Colonic mucosa (tissue), 4 donors: ENCODE measurements around the gene MBOAT1. TPM values are rescaled to one million over a fixed set of nuclear protein-coding genes. Genes with fewer than 3 reads are reported as not detected.

Source experiments
- DNase-seq: peaks from one replicate; pipeline ENCODE4 v3.0.0-alpha.2; 2020
- H3K27ac ChIP-seq: fragments of 200-600 bp; one replicate; pipeline ENCODE4 v1.8.0; 2021
- H3K27me3 ChIP-seq: fragments of 200-600 bp; one replicate; pipeline ENCODE4 v1.8.0; 2021
- H3K36me3 ChIP-seq: fragments of 200-600 bp; one replicate; pipeline ENCODE4 v1.8.0; 2021
- H3K4me1 ChIP-seq: fragments of 200-600 bp; one replicate; pipeline ENCODE4 v1.8.0; 2021; ENCODE audit warnings: mild to moderate bottlenecking
- H3K4me3 ChIP-seq: fragments of 200-600 bp; one replicate; pipeline ENCODE4 v1.8.0; 2021
- H3K9ac ChIP-seq, 2 donors: one replicate each; pipeline ENCODE4 v1.7.0; 2013; ENCODE audit warnings: control low read depth in 2 of 2, low read depth in 2 of 2, low read length in 2 of 2
- H3K9me3 ChIP-seq: fragments of 200-600 bp; one replicate; pipeline ENCODE4 v1.8.0; 2021
- intact Hi-C: fragments of 100-400 bp; cut with DNase I; formaldehyde crosslinking; loops from one replicate; pipeline ENCODE4 v1.14.1; 2022
- total RNA-seq, 2 donors: library from RNA; stranded (reverse); fragmentation: NEBNext Ultra II Directional in 1 of 2; extraction: Animal tissue kit (Norgen Biotek cat#: 25700) in 1 of 2; gene quantifications; one replicate each; pipeline ENCODE4 v1.2.1, GENCODE V29; 2021
- TF ChIP-seq, protein P1 (sequence below): fragments of 200-600 bp; IDR thresholded peaks from one replicate; pipeline ENCODE4 v1.8.0; 2022; ENCODE audit warnings: antibody characterized with exemption, mild to moderate bottlenecking
- donor health status: healthy.
- donor health status: DM: no; HTN: no; CAD: no.
- donor health status: DM: no; HTN: no; CAD: no.

The MBOAT1 gene
- total RNA-seq, 2 donors from 2014 or later, result 45.7 to 54.1 TPM

DNA sequence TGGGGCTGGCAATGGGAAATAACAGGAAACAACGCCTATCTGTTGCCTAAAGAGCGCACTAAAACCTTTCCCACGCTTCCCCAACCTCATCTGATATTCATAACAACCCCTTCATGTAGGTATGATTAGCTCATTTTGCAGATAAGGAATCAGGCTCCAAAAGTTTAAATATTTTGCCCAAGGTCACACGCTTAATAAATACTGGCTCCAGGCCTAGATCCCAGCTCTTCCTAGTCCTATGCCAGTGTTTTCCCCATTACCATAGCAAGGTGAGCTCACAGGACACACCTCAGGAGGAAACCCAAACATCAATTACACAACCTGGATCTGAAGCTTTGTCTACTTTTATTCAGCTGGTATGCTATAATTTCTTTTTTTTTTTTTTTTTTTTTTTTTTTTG is 19.6 kb downstream of the MBOAT1 start:
- no peak overlapping the region for H3K4me3 ChIP-seq
- TF ChIP-seq, protein P1, sequence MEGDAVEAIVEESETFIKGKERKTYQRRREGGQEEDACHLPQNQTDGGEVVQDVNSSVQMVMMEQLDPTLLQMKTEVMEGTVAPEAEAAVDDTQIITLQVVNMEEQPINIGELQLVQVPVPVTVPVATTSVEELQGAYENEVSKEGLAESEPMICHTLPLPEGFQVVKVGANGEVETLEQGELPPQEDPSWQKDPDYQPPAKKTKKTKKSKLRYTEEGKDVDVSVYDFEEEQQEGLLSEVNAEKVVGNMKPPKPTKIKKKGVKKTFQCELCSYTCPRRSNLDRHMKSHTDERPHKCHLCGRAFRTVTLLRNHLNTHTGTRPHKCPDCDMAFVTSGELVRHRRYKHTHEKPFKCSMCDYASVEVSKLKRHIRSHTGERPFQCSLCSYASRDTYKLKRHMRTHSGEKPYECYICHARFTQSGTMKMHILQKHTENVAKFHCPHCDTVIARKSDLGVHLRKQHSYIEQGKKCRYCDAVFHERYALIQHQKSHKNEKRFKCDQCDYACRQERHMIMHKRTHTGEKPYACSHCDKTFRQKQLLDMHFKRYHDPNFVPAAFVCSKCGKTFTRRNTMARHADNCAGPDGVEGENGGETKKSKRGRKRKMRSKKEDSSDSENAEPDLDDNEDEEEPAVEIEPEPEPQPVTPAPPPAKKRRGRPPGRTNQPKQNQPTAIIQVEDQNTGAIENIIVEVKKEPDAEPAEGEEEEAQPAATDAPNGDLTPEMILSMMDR, result no peak
- DNase-seq, result peak; percentile 49
- peak overlapping the region; percentile 68 for H3K27ac ChIP-seq
- intact Hi-C loops, result no loop called here
- no peaks in the 10 kb centered on the region for H3K9me3 ChIP-seq
- no peaks in the 10 kb centered on the region for H3K36me3 ChIP-seq
- H3K4me1 ChIP-seq, result no peaks in the 10 kb centered on the region
- peak overlapping the region in 1 of 2 donors; percentile 55 for H3K9ac ChIP-seq
- H3K27me3 ChIP-seq, result no peaks in the 10 kb centered on the region

DNA sequence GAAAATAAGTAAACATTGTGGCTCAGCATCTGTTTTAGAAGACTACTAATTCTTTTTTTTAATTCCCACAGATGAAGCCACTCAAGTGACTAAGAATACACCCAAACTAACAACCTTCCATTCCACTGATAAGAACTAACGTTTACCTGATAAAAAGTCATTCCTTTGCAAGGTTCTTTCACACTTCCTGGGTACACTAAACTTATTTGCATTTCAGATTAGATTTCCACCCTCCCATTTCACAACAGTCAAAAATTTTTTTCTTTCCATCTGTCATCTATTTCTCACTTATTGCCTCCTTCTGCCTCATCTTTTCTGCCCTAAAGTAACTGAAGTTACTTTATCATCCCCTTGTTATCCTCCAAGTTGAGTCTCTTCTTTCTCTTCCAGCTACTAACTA is 20.3 kb downstream of the MBOAT1 start:
- H3K9me3 ChIP-seq, result no peaks in the 10 kb centered on the region
- no peaks in the 10 kb centered on the region for H3K4me1 ChIP-seq
- TF ChIP-seq, protein P1, result no peak
- H3K36me3 ChIP-seq, result no peaks in the 10 kb centered on the region
- H3K27ac ChIP-seq, result peak overlapping the region; percentile 68
- no peak overlapping the region for H3K4me3 ChIP-seq
- intact Hi-C loops, result no loop called here
- no peaks in the 10 kb centered on the region for H3K27me3 ChIP-seq
- H3K9ac ChIP-seq, result peak overlapping the region in 1 of 2 donors; percentile 55
- no peak for DNase-seq

DNA sequence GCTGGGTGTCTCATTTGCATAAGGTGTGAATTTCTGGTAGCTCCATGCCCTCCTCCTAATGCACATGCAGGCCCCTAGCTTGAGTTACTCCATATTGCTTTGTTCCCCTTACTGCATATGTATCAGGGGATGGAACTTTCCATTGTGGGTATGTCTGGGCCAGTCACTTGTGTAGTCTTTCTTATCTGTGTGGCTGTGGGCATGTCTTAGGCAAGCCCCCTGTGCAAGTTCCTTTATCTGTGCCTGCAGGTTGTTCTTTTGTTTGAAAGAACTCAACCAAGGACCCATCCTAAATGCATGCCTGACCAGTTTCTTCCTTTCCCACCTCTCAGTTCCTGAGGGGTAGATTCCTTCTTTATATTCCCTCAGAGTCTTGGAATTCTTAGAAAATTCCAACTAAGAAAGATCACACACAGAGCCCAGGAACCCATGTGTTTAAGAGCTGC is 23.6 kb downstream of the MBOAT1 start:
- no peaks in the 10 kb centered on the region for H3K9me3 ChIP-seq

DNA sequence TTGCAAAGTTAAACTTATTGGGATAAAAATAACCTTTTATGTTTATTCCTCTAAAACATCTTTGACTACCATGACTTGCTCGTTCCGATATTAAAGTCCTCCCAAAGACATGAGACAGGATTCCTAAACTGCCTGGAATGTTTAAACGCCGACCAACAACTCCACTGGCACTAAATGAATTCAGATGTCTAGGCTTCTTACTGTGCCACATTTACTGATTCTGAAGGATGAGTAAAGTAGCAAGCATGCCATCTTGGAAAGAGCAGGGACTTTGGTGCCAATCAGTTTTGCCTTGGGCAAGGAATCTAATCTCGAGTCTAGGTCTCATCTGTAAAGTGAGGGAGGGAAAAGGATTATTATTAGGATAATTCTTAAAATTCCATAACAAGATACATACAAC is 25.3 kb downstream of the MBOAT1 start:
- Histone ChIP-seq H3K9ac (no peak overlapping the region), H3K27me3 (no peaks in the 10 kb centered on the region), H3K36me3 (no peaks in the 10 kb centered on the region), H3K27ac (no peak overlapping the region), H3K9me3 (no peaks in the 10 kb centered on the region), H3K4me1 (no peaks in the 10 kb centered on the region), H3K4me3 (no peak overlapping the region)
- intact Hi-C loops, result no loop called here
- no peak for DNase-seq
- TF ChIP-seq, protein P1, result no peak

More for the DNA sequence above, 23.6 kb downstream of the MBOAT1 start:
- H3K4me3 ChIP-seq, result no peak overlapping the region
- no peak for DNase-seq
- no peak overlapping the region for H3K9ac ChIP-seq
- H3K27me3 ChIP-seq, result no peaks in the 10 kb centered on the region
- H3K4me1 ChIP-seq, result no peaks in the 10 kb centered on the region
- intact Hi-C loops, result no loop called here
- H3K36me3 ChIP-seq, result no peaks in the 10 kb centered on the region
- H3K27ac ChIP-seq, result no peak overlapping the region
- TF ChIP-seq, protein P1, result no peak

DNA sequence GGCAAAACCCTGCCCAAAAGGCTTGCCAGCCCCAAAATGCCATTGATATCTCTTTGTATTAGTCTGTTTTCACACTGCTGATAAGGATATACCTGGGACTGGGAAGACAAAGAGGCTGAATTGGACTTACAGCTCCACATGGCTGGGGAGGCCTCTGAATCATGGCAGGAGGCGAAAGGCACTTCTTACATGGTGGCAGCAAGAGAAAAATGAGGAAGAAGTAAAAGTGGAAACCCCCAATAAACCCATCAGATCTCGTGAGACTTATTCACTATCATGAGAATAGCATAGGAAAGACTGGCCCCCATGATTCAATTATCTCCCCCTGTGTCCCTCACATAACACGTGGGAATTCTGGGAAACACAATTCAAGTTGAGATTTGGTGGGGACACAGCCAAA is 28.6 kb downstream of the MBOAT1 start:
- Histone ChIP-seq H3K36me3 (no peaks in the 10 kb centered on the region), H3K27ac (peak overlapping the region; percentile 77), H3K27me3 (no peaks in the 10 kb centered on the region), H3K9ac (no peak overlapping the region), H3K4me1 (no peaks in the 10 kb centered on the region), H3K4me3 (no peak overlapping the region), H3K9me3 (no peaks in the 10 kb centered on the region)
- TF ChIP-seq, protein P1, result no peak
- no peak for DNase-seq
- intact Hi-C loops, result no loop called here
